GM06990 (cell line): Measurements from ENCODE around the gene TRPM6.

Source experiments
- DNase-seq: peaks from one replicate; pipeline ENCODE4 v3.0.0-alpha.2; 2011; ENCODE audit not compliant: insufficient read length; ENCODE audit errors: extremely low read depth
- H3K27me3 ChIP-seq: replicated peaks from 2 replicates; pipeline ENCODE4 v1.6.0; 2011; ENCODE audit warnings: low read length; ENCODE audit not compliant: control insufficient read depth, insufficient read depth
- H3K36me3 ChIP-seq: 2 replicates; pipeline ENCODE4 v1.5.1; 2011; ENCODE audit warnings: low read length; ENCODE audit not compliant: control insufficient read depth, insufficient read depth
- H3K4me3 ChIP-seq: replicated peaks from 2 replicates; pipeline ENCODE4 v1.5.1; 2011; ENCODE audit warnings: low read depth, mild to moderate bottlenecking, control low read depth, low read length
- CTCF ChIP-seq: IDR thresholded peaks from 2 replicates; pipeline ENCODE4 v1.5.1; 2011; ENCODE audit warnings: low read length, control low read depth, mild to moderate bottlenecking, inconsistent platforms; ENCODE audit not compliant: insufficient read depth, poor library complexity, severe bottlenecking

Gene TRPM6

GRCh38 chr9:74742792-74743730 lies 144.7 kb downstream of the TRPM6 start:
- Histone ChIP-seq H3K36me3 (no peaks in the 10 kb centered on the region), H3K4me3 (no peak overlapping the region), H3K27me3 (no peaks in the 10 kb centered on the region)
- no peak for DNase-seq
- TF ChIP-seq CTCF: peak; percentile 74

GRCh38 chr9:74742191-74742790 lies 145.4 kb downstream of the TRPM6 start:
- H3K27me3 ChIP-seq: no peaks in the 10 kb centered on the region
- no peak for TF ChIP-seq CTCF
- H3K36me3 ChIP-seq: no peaks in the 10 kb centered on the region
- no peak for DNase-seq
- H3K4me3 ChIP-seq: no peak overlapping the region

- TF ChIP-seq CTCF: no peak
- Histone ChIP-seq H3K27me3 (no peaks in the 10 kb centered on the region), H3K4me3 (no peak overlapping the region), H3K36me3 (no peaks in the 10 kb centered on the region)
- DNase-seq: no peak
Measured at GRCh38 chr9:74736646-74737045, 151.1 kb downstream of the TRPM6 start.

- H3K36me3 ChIP-seq: no peaks in the 10 kb centered on the region
Measured at GRCh38 chr9:74735761-74736160, 152.0 kb downstream of the TRPM6 start.

GRCh38 chr9:74729136-74729695 lies 158.5 kb downstream of the TRPM6 start:
- H3K4me3 ChIP-seq: no peak overlapping the region
- no peaks in the 10 kb centered on the region for H3K36me3 ChIP-seq
- no peak for DNase-seq
- no peaks in the 10 kb centered on the region for H3K27me3 ChIP-seq
- no peak for TF ChIP-seq CTCF

More at GRCh38 chr9:74735761-74736160, 152.0 kb downstream of the TRPM6 start:
- no peaks in the 10 kb centered on the region for H3K27me3 ChIP-seq
- DNase-seq: no peak
- H3K4me3 ChIP-seq: no peak overlapping the region
- TF ChIP-seq CTCF: no peak
